A673 (cell line): Measurements from ENCODE around the gene ABLIM3. TPM values are rescaled to one million over a fixed set of nuclear protein-coding genes. Genes with fewer than 3 reads are reported as not detected.
A peak's percentile ranks its signal among the peaks of the same experiment; 100 is the strongest.

Experiments
- BruUV-seq: library from RNA; stranded (reverse); fragments of 400-500 nt; replicated peaks from 2 replicates; lab custom pipeline; 2021; lab: Mats Ljungman, UMichigan
- CTCF ChIA-PET: fragments of 300-600 bp; sonication (Branson Sonifier 250); formaldehyde crosslinking; loops from one replicate; lab custom pipeline; 2022; ENCODE audit warnings: antibody characterized with exemption; lab: Charles Lee
- POLR2A ChIA-PET: fragments of 300-600 bp; sonication (Branson Sonifier 250); formaldehyde crosslinking; loops from one replicate; lab custom pipeline; 2022; ENCODE audit warnings: antibody characterized with exemption; ENCODE audit not compliant: low non-redundant PET; lab: Charles Lee
- DNase-seq: peaks from one replicate; pipeline ENCODE4 v3.0.0-alpha.2; 2015; ENCODE audit warnings: low spot score
- H3K27ac ChIP-seq: fragments of 200-600 bp; sonication (generic); 2 replicates; pipeline ENCODE4 v1.5.1; 2016; ENCODE audit warnings: mixed run types, low read depth, mild to moderate bottlenecking, mixed read lengths, antibody characterized with exemption, low read length; ENCODE audit not compliant: poor library complexity, severe bottlenecking
- H3K27me3 ChIP-seq: fragments of 200-600 bp; sonication (generic); replicated peaks from 2 replicates; pipeline ENCODE4 v1.6.1; 2017; ENCODE audit warnings: mixed run types, low read depth, mild to moderate bottlenecking, mixed read lengths, antibody characterized with exemption, low read length; ENCODE audit not compliant: insufficient read depth, poor library complexity
- H3K36me3 ChIP-seq: fragments of 200-600 bp; sonication (generic); 2 replicates; pipeline ENCODE4 v1.6.1; 2016; ENCODE audit warnings: mixed run types, mild to moderate bottlenecking, mixed read lengths, antibody characterized with exemption, low read length; ENCODE audit not compliant: insufficient read depth, poor library complexity, severe bottlenecking
- H3K4me1 ChIP-seq: fragments of 200-600 bp; sonication (generic); 2 replicates; pipeline ENCODE4 v1.6.1; 2017; ENCODE audit warnings: mixed run types, mild to moderate bottlenecking, mixed read lengths, antibody characterized with exemption, low read length; ENCODE audit not compliant: insufficient read depth, poor library complexity, severe bottlenecking
- H3K4me3 ChIP-seq: fragments of 200-600 bp; sonication (generic); 2 replicates; pipeline ENCODE4 v1.5.1; 2016; ENCODE audit warnings: low read depth, mixed run types, mild to moderate bottlenecking, mixed read lengths, low read length; ENCODE audit not compliant: poor library complexity, severe bottlenecking
- H3K9me3 ChIP-seq: fragments of 200-600 bp; sonication (generic); 2 replicates; pipeline ENCODE4 v1.6.1; 2016; ENCODE audit warnings: mixed run types, low read depth, mild to moderate bottlenecking, mixed read lengths, antibody characterized with exemption, low read length; ENCODE audit not compliant: poor library complexity, severe bottlenecking
- EZH2 ChIP-seq: fragments of 200-600 bp; sonication (generic); IDR thresholded peaks from 2 replicates; pipeline ENCODE4 v1.6.1; 2017; ENCODE audit warnings: borderline replicate concordance, low read depth, mild to moderate bottlenecking, mixed read lengths, antibody characterized with exemption, low read length; ENCODE audit not compliant: poor library complexity, severe bottlenecking
- intact Hi-C: fragments of 100-400 bp; cut with micrococcal nuclease; formaldehyde crosslinking; loops from one replicate; pipeline ENCODE4 v1.10.0; 2022; ENCODE audit not compliant: unreplicated experiment
- total RNA-seq: library from RNA; stranded (reverse); gene quantifications from 2 replicates; pipeline ENCODE4 v1.2.3, GENCODE V29; 2021
- TF ChIP-seq, protein P1 (sequence below): fragments of 300-800, 200-600 bp; sonication (generic); conservative IDR thresholded peaks from 2 replicates; pipeline ENCODE4 v1.5.1; 2017; ENCODE audit warnings: low read depth, mild to moderate bottlenecking, antibody characterized with exemption, low read length, moderate library complexity, mixed read lengths

Gene ABLIM3
- total RNA-seq, 1 experiment from 2014 or later: not detected

DNA sequence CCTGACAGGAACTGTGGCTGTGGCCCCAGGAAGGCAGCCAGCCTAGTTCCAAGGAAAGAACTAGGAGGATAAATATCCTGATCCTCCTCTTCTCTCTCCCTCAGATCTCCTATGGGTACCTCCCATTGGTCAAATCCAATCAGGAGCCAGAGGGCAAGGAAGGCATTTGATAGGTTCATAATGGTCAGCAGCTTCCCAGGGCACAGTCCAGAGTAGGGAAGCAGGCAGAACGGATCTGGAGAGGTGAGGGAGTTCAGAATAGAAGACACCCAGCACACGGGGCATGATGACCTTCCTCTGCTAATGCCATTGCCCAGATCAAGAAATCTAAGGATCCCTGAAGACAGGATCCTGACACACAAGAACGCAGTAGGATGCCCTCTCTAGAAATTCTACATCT lies 8.6 kb downstream of the ABLIM3 start:
- DNase-seq: no peak
- TF ChIP-seq, protein P1, sequence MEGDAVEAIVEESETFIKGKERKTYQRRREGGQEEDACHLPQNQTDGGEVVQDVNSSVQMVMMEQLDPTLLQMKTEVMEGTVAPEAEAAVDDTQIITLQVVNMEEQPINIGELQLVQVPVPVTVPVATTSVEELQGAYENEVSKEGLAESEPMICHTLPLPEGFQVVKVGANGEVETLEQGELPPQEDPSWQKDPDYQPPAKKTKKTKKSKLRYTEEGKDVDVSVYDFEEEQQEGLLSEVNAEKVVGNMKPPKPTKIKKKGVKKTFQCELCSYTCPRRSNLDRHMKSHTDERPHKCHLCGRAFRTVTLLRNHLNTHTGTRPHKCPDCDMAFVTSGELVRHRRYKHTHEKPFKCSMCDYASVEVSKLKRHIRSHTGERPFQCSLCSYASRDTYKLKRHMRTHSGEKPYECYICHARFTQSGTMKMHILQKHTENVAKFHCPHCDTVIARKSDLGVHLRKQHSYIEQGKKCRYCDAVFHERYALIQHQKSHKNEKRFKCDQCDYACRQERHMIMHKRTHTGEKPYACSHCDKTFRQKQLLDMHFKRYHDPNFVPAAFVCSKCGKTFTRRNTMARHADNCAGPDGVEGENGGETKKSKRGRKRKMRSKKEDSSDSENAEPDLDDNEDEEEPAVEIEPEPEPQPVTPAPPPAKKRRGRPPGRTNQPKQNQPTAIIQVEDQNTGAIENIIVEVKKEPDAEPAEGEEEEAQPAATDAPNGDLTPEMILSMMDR: no peak
- no peak for TF ChIP-seq EZH2
- BruUV-seq: no TSS peak
- Histone ChIP-seq H3K36me3 (no peaks in the 10 kb centered on the region), H3K27me3 (peaks cover 21% of the 10 kb centered on the region), H3K9me3 (no peaks in the 10 kb centered on the region), H3K27ac (no peak overlapping the region), H3K4me3 (no peak overlapping the region), H3K4me1 (no peaks in the 10 kb centered on the region)
- intact Hi-C loops: no loop called here
- POLR2A ChIA-PET: no interaction called here
- CTCF ChIA-PET: no interaction called here

DNA sequence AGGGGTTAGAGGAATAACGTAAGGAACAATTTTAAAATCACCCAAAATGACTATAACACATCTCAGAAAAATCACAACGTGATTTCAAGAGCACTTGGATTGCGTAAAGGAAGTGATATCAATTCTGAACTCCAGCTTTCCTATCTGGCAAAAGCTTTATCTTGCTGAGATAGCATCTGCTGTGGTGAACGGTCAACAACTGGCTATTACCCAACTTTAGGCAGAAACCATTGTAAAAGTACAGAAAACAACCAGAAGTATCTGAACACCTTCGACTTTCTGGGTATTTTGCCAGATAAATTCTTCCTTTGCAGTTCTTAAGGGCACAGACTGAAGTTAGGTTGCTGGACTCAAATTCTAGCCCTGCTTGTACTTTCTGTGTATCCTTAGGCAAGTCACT lies 9.2 kb downstream of the ABLIM3 start:
- no TSS peak for BruUV-seq
- no peaks in the 10 kb centered on the region for H3K36me3 ChIP-seq
- no peak for DNase-seq
- H3K4me1 ChIP-seq: no peaks in the 10 kb centered on the region
- H3K27ac ChIP-seq: no peak overlapping the region
- POLR2A ChIA-PET: no interaction called here
- no peak overlapping the region for H3K4me3 ChIP-seq
- H3K27me3 ChIP-seq: peaks cover 21% of the 10 kb centered on the region
- TF ChIP-seq, protein P1: no peak
- no peak for TF ChIP-seq EZH2
- intact Hi-C loops: no loop called here
- H3K9me3 ChIP-seq: no peaks in the 10 kb centered on the region
- CTCF ChIA-PET: no interaction called here

DNA sequence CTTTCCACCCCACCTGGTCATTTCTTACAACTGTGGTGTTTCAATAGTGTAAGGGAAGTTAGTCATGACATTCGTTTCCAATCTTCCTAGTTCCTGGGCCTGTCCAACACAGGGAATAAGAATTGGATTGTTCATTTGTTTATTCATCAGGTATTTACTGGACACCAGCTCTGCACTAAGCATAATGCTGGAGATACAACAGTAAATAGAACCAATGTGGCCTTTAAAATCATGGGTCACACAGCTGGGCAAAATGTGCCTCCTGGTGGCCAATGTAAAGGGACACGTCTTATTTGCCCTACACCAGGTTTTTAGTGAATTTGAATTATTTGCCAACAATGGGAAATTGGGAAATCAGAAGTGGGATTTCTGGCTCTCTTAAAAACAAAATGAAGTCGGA lies 10.4 kb downstream of the ABLIM3 start:
- ChIA-PET POLR2A (no interaction called here), CTCF (no interaction called here)
- Histone ChIP-seq H3K4me3 (no peak overlapping the region), H3K27ac (no peak overlapping the region), H3K27me3 (peaks cover 21% of the 10 kb centered on the region), H3K9me3 (no peaks in the 10 kb centered on the region), H3K36me3 (no peaks in the 10 kb centered on the region), H3K4me1 (no peaks in the 10 kb centered on the region)
- no peak for TF ChIP-seq EZH2
- TF ChIP-seq, protein P1: peak; percentile 21; the same call in 1 of the 2 replicates
- intact Hi-C loops: no loop called here
- BruUV-seq: no TSS peak
- DNase-seq: no peak
